Keratinocyte (primary cell): ENCODE results near the gene RNASEH1. TPM values are rescaled to one million over a fixed set of nuclear protein-coding genes. Genes with fewer than 3 reads are reported as not detected.

Experiments used
- DNase-seq: peaks from one replicate; pipeline ENCODE4 v3.0.0-alpha.2; 2011; ENCODE audit warnings: low read depth, missing footprints, low spot score
- FAIRE-seq: peaks from 2 replicates; lab custom pipeline; 2011; peaks lifted over from hg19 to GRCh38; lab: Jason Lieb, UNC
- H2AFZ ChIP-seq: 2 replicates; pipeline ENCODE4 v1.6.0; 2012; ENCODE audit warnings: low read length, control low read depth, inconsistent platforms; ENCODE audit not compliant: control insufficient read depth
- H3K27ac ChIP-seq: 2 replicates; pipeline ENCODE4 v1.5.1; 2011; ENCODE audit warnings: low read length; ENCODE audit not compliant: control insufficient read depth, insufficient read depth
- H3K27me3 ChIP-seq: 3 replicates; pipeline ENCODE4 v1.6.0; 2011; ENCODE audit warnings: low read length; ENCODE audit not compliant: control insufficient read depth, insufficient read depth; ENCODE audit errors: extremely low read depth
- H3K36me3 ChIP-seq, 2 experiments: 2 replicates in 1 of 2; 3 replicates in 1 of 2; pipeline ENCODE4 v1.5.1; 2011; ENCODE audit warnings: low read length in 2 of 2, mild to moderate bottlenecking in 1 of 2; ENCODE audit not compliant: control insufficient read depth in 2 of 2, insufficient read depth in 2 of 2; ENCODE audit errors: extremely low read depth in 1 of 2
- H3K4me1 ChIP-seq: 3 replicates; pipeline ENCODE4 v1.5.1; 2011; ENCODE audit warnings: low read length; ENCODE audit not compliant: control insufficient read depth, insufficient read depth; ENCODE audit errors: extremely low read depth
- H3K4me2 ChIP-seq: 3 replicates; pipeline ENCODE4 v1.6.0; 2011; ENCODE audit warnings: low read depth, low read length; ENCODE audit not compliant: control insufficient read depth, insufficient read depth; ENCODE audit errors: extremely low read depth
- H3K4me3 ChIP-seq, 3 experiments: fragments of 200-600 bp in 1 of 3; sonication (generic) in 1 of 3; 2 replicates in 2 of 3; 3 replicates in 1 of 3; pipeline ENCODE4 v1.5.1; 2011 to 2016; ENCODE audit warnings: low read length in 3 of 3, mild to moderate bottlenecking in 3 of 3, control low read depth in 2 of 3, inconsistent platforms in 1 of 3, low read depth in 1 of 3, mixed read lengths in 1 of 3, mixed run types in 1 of 3, moderate library complexity in 1 of 3; ENCODE audit not compliant: control insufficient read depth in 2 of 3, insufficient read depth in 2 of 3; ENCODE audit errors: extremely low read depth in 1 of 3
- H3K79me2 ChIP-seq: 2 replicates; pipeline ENCODE4 v1.6.0; 2012; ENCODE audit warnings: low read length; ENCODE audit not compliant: control insufficient read depth, insufficient read depth
- H3K9ac ChIP-seq: 3 replicates; pipeline ENCODE4 v1.6.0; 2011; ENCODE audit warnings: low read length; ENCODE audit not compliant: control insufficient read depth, insufficient read depth; ENCODE audit errors: extremely low read depth
- H3K9me1 ChIP-seq: 3 replicates; pipeline ENCODE4 v1.6.0; 2011; ENCODE audit warnings: low read length; ENCODE audit not compliant: control insufficient read depth, insufficient read depth; ENCODE audit errors: extremely low read depth
- H3K9me3 ChIP-seq: 2 replicates; pipeline ENCODE4 v1.5.1; 2012; ENCODE audit warnings: low read depth, low read length; ENCODE audit not compliant: control insufficient read depth
- H4K20me1 ChIP-seq: 3 replicates; pipeline ENCODE4 v1.6.0; 2011; ENCODE audit warnings: low read length; ENCODE audit not compliant: control insufficient read depth, insufficient read depth; ENCODE audit errors: extremely low read depth
- EZH2 ChIP-seq: IDR thresholded peaks from one replicate; pipeline ENCODE4 v1.6.1; 2012; ENCODE audit warnings: inconsistent platforms, mild to moderate bottlenecking, low read length, moderate library complexity
- dilution Hi-C: fragments of 300-500 bp; cut with MboI; formaldehyde crosslinking; loops from one replicate; pipeline ENCODE4 v1.7.0; 2020; ENCODE audit warnings: low sequenced_read_pairs; ENCODE audit not compliant: extremely low pct_ligation_motif_present
- polyA plus RNA-seq, 5 experiments: library from polyadenylated mRNA; depleted of rRNA in 3 of 5; stranded (reverse) in 3 of 5; stranded (forward) in 1 of 5; unstranded in 1 of 5; fragments of >200 nt; gene quantifications; 1 replicate in 1 of 5; 2 replicates in 3 of 5; 3 replicates in 1 of 5; pipeline versions ENCODE4 v1.2.1 to v1.2.3, GENCODE V29; 2011 to 2012; ENCODE audit warnings: missing spikeins in 2 of 5, low read depth in 1 of 5, low replicate concordance in 1 of 5
- TF ChIP-seq, protein P1 (sequence below), 3 experiments: IDR thresholded peaks in 1 of 3; conservative IDR thresholded peaks in 1 of 3; optimal IDR thresholded peaks in 1 of 3; 2 replicates in 2 of 3; 3 replicates in 1 of 3; pipeline versions ENCODE3 to v1.5.1; 2011; ENCODE audit warnings: low read length in 3 of 3, mild to moderate bottlenecking in 3 of 3, moderate library complexity in 2 of 3, control low read depth in 1 of 3, inconsistent platforms in 1 of 3; ENCODE audit not compliant: insufficient read depth in 2 of 3; ENCODE audit errors: extremely low read depth in 1 of 3

The RNASEH1 gene
- polyA plus RNA-seq, 1 donor (not counting 4 experiments of a cell fraction or from before 2014, with no cell fraction given): 15.3 TPM

DNA sequence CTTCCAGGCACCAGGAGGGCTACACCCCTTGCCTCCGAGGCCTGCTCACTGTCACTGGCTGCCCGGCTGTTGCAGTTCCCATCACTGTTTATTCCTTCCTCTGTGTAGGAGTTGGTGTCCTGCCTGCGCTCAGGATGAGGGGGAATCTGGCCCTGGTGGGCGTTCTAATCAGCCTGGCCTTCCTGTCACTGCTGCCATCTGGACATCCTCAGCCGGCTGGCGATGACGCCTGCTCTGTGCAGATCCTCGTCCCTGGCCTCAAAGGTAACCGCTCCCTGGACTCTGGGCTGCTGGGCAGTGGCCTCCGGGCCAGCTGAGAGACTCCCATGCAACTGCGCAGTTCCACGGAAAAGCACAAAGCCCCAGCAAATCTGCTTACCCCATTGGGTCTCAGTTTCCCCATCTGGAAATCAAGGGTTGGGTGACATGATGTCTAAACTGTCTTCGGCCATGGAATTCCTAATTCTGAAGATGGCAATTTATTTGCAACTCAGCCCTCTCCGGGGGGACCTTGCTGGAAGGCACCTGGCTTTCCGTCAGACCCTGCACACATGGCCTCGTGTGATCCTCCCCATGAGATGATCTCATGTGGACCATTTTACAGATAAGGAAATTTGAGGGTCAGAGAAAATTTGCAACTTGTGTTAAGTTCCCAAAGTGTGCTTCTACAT is 46.2 kb upstream of the RNASEH1 start:
- Histone ChIP-seq H3K36me3 (no peaks in the 10 kb centered on the region), H3K4me3 (no peak overlapping the region), H3K4me1 (no peaks in the 10 kb centered on the region), H3K27me3 (no peaks in the 10 kb centered on the region), H4K20me1 (no peaks in the 10 kb centered on the region), H3K79me2 (no peaks in the 10 kb centered on the region), H3K9me1 (no peaks in the 10 kb centered on the region), H3K27ac (no peak overlapping the region), H3K4me2 (no peak overlapping the region), H3K9ac (no peak overlapping the region), H2AFZ (no peak overlapping the region), H3K9me3 (no peaks in the 10 kb centered on the region)
- dilution Hi-C loops: no loop called here
- FAIRE-seq (no peak), DNase-seq (no peak)
- TF ChIP-seq, protein P1, sequence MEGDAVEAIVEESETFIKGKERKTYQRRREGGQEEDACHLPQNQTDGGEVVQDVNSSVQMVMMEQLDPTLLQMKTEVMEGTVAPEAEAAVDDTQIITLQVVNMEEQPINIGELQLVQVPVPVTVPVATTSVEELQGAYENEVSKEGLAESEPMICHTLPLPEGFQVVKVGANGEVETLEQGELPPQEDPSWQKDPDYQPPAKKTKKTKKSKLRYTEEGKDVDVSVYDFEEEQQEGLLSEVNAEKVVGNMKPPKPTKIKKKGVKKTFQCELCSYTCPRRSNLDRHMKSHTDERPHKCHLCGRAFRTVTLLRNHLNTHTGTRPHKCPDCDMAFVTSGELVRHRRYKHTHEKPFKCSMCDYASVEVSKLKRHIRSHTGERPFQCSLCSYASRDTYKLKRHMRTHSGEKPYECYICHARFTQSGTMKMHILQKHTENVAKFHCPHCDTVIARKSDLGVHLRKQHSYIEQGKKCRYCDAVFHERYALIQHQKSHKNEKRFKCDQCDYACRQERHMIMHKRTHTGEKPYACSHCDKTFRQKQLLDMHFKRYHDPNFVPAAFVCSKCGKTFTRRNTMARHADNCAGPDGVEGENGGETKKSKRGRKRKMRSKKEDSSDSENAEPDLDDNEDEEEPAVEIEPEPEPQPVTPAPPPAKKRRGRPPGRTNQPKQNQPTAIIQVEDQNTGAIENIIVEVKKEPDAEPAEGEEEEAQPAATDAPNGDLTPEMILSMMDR (optimal IDR thresholded peaks at IDR 0.05 in 1 of 3, IDR thresholded peaks at IDR 0.05 in 1 of 3, conservative IDR thresholded peaks at IDR 0.05 in 1 of 3; ENCODE audit: extremely low read depth in 1 of 3, insufficient read depth in 2 of 3, low read length in 3 of 3): no peak
- no peak for TF ChIP-seq EZH2

DNA sequence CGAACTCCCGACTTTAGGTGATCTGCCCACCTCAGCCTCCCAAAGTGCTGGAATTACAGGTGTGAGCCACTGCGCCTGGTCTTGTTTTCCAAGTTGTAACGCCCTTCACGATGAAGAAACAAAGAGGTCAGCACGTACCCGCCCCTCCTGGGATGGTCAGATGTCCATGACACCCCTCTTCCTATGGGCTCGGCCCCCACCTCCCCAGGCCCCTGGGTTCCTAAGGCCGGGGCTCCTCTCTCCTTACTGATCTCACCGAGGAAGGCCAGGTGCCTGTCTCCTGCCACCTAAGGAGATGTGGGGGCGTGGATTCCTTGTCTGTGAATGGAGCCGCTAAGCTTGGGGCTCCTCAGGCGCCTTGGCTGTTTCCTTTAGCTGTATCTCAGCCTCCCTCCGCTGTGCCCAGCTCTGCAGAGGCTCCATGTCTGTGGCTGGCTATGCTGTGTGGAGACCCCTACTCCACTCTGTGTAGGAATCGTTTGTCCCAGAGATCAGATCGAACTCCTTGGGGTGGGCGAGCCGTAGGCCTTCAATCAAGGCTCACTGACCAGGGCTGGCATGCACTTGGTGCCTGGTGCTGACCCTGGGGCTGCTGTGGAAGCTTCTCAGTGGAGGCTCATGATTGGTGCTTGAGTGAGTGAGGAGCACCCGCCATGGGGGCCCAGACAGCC is 45.5 kb upstream of the RNASEH1 start:
- no peak overlapping the region for H3K4me3 ChIP-seq
- TF ChIP-seq EZH2: no peak
- TF ChIP-seq, protein P1 (optimal IDR thresholded peaks at IDR 0.05 in 1 of 3, IDR thresholded peaks at IDR 0.05 in 1 of 3, conservative IDR thresholded peaks at IDR 0.05 in 1 of 3; ENCODE audit: extremely low read depth in 1 of 3, insufficient read depth in 2 of 3, low read length in 3 of 3): no peak
- H4K20me1 ChIP-seq: no peaks in the 10 kb centered on the region
- H3K9me1 ChIP-seq: no peaks in the 10 kb centered on the region
- no peaks in the 10 kb centered on the region for H3K4me1 ChIP-seq
- no peak overlapping the region for H3K4me2 ChIP-seq
- no peak overlapping the region for H2AFZ ChIP-seq
- H3K79me2 ChIP-seq: no peaks in the 10 kb centered on the region
- DNase-seq (no peak), FAIRE-seq (no peak)
- no peaks in the 10 kb centered on the region for H3K36me3 ChIP-seq
- dilution Hi-C loops: no loop called here
- no peaks in the 10 kb centered on the region for H3K9me3 ChIP-seq
- H3K27me3 ChIP-seq: no peaks in the 10 kb centered on the region
- H3K9ac ChIP-seq: no peak overlapping the region
- no peak overlapping the region for H3K27ac ChIP-seq
